GM19467 (cell line): ENCODE results near the gene TUBA4A.
"Not testable (repeated sequence)": the region's sequence is repeated elsewhere in the genome, so short reads cannot be mapped to it uniquely, and the experiment has no call there.

Source experiments
- ATAC-seq: cut with Tn5 transposase; IDR thresholded peaks from one replicate; pipeline ENCODE4 v1.9.1; 2021; ENCODE audit warnings: mild to moderate bottlenecking, moderate library complexity; ENCODE audit not compliant: unreplicated experiment

TUBA4A gene

DNA sequence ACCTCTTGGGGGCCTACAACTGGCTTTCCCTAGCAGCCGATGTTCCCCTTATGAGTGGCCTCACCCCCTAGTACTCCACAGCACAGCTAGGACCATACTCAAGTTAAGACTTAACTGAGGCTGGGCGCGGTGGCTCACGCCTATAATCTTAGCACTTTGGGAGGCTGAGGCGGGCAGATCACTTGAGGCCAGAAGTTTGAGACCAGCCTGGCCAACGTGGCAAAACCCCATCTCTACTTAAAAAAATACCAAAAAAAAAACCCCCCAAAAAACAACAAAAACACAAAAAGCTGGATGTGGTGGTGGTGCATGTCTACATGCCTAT is 33.4 kb upstream of the TUBA4A start:
- not testable (repeated sequence) for ATAC-seq

DNA sequence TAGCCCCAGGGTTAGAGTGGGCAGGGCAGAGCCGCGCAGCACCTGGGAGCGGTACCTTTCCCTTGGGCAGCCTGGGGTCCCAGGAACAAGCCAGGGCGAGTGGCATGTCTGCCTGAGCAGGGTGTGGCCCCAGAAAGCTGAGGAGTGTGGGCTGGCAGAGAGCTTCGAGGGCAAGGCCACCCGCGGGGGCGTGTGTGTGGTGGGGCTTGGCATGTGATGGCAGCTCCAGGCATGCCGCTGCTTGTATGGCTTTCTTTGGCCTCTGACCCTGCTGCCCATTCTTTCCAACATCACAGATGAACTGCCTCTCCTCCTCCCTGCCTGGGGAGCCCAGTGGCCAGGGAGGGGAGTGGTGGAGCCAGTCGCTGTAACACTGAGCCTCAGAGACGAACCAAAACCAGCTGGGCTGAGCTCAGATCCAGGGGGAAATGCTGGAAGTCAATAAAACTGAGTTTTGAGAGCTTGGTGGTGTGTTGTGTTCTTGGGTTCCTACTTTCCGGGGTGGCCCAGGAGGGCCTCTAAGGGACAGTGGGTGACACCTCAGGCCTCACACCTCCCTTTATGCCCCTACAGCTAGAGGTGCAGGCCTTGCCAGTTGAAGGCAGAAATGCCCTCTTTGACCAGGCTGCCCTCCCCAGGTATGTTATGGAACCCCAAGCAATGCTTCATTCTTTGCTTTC is 32.9 kb upstream of the TUBA4A start:
- no peak for ATAC-seq

DNA sequence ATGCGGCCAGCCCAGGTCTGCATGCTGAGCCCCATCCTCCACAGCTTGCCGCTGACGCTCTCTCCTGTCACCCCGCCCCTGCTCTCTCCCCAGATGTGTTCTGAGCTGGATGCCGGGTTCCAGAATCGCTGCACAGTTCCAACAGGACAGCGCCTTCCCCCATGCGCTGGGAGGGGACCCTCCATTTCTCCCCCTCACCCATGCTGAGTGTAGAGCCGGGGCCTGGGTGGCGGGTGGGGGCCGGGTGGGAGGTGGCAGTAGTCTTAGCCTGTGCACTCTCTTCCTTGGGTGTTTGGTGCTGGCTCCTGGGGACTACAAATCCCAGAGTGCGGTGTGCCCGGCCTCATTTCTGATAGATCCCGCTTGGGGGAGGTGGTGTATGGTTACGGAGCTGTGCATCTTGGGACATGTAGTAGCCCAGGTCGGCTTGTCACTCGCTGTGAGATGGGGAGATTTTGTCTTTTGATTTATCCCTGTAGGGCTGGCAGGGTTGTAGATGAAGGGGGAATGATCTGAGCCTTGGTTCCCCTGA is 32.2 kb upstream of the TUBA4A start:
- ATAC-seq, result no peak

DNA sequence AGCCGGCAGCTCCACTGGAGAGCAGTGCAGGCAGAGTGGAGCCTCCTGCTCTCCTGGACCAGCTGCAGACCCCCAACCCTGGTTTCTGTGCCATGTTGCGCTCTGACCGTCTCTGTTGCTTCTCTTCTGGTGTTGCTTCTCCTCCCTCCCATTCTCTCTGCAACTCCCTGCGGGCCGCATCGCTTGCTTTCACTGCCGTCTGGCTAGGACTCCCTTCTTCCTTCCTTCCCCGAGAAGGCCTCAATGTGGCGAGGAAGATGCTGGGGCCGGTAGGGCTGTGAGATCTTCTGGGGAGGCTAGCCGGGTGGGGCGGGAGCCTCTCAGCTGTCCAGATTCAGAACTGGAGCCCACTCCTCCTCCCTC is 31.6 kb upstream of the TUBA4A start:
- no peak for ATAC-seq

DNA sequence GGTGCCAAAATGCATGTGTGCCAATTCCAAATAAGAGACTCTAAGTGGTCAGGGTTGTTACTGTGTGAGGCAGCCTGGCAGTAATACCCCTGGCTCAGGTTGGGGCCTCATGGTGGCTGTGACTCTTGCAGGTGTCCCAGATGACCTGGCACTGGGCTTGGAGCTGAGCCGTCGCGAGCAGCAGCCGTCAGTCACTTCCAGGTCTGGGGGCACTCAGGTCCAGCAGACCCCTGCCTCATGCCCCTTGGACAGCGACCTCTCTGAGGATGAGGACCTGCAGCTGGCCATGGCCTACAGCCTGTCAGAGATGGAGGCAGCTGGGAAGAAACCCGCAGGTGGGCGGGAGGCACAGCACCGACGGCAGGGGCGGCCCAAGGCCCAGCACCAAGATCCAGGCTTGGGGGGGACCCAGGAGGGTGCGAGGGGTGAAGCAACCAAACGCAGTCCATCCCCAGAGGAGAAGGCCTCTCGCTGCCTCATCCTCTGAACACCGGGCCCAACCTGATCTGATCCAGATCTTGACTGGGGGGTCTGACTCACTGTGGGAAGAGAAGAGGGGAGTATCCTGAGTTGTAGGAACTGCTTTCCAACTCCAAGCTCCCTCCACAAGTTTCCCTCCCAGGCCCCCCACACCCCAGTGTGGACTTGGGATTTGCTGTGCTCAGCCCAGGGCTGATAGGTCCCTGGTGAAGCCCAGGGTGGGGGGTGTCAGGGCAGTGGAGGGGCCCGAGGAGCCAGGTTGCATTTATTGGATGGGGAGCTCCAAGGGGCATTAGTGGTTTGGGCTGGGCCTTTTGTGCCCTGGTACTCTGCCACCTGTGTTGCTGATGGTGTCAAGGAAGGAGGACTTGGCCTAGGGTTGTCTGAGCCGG is 31.0 kb upstream of the TUBA4A start:
- ATAC-seq, result no peak

DNA sequence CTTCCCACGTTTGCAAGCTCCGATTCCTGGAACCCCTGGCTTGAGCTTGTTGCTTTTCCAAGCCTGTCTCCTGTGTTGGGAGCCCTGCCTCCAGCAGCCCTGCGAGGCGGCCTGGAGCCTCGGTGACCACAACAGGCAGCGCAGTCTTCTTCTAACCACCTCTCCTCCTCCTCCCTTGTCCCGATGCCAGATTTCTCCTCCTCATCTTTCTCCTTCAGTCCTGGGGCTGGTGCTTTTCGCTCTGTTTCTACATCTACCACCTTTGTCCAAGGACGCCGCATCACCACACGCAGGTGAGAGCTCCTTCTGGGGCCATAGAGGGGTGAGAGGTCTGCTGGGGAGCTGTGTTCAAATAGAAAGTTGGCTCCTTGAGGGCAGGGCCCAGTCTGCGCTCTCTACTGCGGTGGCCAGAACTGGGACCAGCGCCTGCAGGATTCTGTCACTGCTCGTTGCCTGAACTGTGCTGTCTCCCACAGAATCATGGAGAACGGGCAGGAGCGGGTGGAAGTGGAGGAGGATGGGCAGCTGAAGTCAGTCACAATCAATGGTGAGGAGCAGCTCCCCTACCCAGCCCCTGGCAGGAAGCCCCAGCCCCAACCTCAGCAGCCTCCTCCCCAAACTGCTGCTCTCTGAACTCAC is 29.3 kb upstream of the TUBA4A start:
- ATAC-seq, result no peak

DNA sequence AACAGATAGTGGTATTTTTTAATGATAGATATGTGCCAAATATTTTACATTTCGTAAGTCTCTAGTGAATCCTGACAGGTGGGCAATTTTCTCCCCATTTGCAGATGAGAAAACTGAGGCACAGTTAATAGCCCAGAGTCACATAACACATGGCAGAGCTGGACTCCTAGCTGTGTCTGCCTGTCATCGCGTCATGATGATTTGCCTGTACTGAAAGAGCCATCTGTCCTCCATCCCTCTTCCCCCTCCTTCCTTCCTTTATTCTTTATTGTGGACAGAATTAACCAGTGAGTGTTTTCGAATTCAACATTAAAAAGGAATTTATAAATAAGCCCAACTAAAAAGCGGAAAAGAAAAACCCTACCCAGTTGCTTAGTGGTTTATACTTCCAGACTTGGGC is 28.7 kb upstream of the TUBA4A start:
- no peak for ATAC-seq

DNA sequence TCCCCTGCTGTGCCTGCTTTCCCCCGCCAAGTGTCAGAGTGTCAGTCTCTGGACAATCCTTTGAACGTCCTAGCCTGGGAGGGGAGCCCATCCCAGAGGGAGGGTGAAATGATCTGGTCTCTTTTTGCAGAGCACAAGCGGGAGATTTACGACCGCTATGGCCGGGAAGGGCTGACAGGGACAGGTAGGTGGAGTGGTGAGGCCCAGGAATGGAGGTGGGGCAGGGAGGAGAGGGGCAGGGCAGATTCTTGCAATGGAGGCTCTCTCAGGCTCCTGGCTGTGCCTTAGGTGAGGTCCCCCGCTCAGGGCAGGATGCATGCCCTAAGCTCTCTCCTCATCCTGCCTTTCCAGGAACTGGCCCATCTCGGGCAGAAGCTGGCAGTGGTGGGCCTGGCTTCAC is 27.9 kb upstream of the TUBA4A start:
- ATAC-seq, result no peak

DNA sequence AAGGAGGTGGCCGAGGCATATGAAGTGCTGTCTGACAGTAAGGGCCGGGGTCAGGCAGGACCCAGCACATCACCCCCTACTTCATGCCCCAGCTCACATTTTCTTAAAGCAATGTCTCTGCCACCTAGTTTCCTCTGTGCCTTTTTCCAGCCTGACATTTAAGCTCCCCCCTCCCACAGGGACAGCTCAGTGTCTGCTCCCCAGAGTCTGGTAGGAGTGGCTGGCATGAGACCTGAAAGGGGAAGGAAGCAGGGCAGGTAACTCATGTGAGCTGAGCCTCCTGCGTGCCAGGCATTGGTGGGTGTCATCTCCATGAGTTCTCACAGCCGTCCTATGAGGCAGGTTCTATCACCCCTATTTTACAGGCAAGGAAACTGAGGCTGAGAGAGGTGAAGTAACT is 26.9 kb upstream of the TUBA4A start:
- ATAC-seq, result no peak

DNA sequence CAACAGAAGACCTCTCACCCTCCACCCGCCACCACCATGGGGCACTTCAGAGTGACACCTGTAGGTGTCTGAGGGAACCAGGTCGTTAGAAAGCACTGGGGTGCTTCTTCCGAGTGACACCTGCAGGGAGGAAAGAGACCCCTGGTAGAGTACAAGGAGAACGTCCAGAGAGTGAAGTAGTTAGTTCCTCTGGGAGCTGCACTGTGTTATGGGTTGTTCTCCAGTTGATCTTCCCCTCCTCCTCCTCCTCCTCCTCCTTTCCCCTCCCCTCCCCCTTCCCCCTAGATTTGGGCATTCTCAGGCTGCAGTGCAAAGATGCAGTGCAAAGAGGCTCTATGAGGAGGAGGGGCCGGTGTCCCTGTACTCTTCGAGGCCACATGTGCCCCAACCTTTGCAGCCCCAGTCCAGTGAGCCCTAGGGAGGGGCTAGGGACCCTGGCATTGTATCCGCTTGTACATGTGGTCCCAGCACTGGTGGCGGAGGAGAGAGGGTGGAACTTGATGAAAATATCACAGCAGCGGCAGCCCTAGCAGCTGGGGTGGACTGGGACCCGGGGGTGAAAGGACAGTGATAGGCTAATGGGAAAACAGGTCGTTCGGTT is 26.3 kb upstream of the TUBA4A start:
- ATAC-seq, result no peak

DNA sequence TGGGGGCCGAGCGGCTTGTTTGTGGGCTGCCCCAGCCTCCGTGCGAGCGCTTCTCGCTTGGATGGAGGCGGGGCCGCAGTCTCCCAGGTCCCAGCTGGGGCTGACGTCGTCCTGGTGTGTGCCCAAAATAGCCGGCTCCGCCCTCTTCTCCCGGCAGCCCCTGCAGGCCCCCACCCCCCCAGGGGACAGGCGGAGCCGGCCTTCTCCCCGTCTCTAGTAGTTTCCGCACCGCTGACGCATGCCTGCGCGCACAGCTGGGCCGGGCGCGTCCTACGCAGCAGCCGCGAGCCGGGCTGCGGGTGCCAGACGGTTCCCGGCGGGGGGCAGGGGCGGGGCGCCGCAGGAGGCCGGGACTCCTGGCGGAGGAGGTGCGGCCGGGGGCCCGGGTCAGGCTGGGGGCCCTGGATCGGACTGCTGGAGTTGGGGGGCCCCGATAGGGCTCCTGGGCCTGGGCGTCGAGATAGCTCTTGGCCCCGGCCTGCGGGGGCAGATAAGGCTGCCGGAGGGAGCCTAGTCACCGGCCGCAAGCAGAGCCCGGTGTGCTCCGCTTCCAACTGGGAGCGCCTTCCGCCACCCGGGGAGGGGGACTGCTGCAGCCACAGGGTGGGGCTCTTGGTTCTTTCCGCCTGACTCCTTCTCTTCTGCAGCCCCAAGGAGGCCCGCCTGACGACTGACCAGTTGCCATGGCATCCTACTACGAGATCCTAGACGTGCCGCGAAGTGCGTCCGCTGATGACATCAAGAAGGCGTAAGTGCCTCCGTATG is 25.6 kb upstream of the TUBA4A start, which contains the start of gene DNAJB2:
DNAJB2 (plus strand) TSS at position 216 of the 765 bp plus-strand sequence; CDS start at position 684, 468 bp downstream.
- peak; percentile 83 for ATAC-seq

DNA sequence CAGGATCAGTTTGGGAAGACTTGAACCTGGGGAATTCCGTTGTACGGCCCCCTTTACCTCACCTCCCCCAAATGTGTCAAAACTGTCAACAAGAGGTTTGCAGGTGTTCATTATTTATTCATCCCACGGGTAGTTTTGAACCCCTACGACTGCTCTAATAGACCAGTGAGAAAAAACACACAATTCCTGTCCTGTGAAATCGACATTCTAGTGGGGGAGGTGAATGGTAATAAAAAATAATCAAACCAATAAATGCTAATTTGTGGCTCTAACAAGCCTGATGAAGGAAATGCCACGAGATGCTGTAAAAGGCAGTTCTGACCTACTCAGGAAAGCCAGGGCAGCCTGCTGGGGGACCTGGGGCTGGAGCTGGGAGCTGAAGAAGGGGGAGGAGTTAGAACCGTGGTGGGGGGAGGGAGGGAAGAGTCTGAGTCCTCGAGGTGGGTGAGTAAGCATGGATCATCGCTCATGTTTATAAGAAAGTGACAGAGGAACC is 25.0 kb upstream of the TUBA4A start:
- no peak for ATAC-seq

DNA sequence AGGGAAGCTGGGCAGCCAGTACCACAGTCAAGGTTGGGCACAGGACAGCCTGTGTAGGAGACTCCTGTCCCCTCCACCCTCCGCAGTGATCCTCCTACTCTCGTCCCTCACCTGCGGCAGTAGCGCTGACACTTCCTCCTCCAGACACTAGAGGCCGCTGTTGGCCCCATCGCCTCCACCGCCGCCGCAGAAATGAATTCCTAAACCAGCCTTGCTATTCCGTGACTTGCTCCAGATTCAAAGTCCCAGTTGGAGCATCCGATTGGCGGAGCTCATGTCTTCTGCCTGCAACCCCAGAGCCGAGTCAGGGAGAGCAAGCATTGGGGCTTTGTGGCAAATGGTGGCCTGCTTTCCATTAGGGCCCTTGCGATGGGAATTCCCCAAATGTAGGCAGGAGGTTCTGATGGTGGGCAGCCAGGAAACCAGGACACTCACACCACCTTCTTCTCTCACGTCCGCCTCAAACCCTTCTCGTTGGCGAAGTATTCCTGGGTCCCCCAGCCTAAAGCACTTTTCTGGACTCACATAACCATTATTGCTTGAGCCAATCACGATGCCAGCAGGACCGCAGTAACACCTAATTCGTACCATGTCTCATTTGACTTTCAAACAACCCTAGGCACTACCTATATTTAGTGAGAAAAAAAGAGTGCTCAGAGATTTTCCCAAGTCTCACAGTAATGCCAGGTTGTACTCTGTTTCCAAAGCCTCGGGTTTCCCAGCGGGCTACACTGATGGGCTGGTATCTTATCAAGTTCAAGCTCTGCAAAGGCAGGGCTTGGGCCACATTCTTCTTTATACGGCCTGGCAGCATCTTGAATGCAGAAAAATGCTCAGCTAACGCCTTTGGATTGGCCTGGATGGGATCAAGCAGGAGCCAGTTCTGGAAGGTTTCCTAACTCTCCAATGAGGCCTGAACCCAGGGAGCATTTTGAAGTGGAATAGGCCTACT is 24.3 kb upstream of the TUBA4A start:
- ATAC-seq, result peak; percentile 24

DNA sequence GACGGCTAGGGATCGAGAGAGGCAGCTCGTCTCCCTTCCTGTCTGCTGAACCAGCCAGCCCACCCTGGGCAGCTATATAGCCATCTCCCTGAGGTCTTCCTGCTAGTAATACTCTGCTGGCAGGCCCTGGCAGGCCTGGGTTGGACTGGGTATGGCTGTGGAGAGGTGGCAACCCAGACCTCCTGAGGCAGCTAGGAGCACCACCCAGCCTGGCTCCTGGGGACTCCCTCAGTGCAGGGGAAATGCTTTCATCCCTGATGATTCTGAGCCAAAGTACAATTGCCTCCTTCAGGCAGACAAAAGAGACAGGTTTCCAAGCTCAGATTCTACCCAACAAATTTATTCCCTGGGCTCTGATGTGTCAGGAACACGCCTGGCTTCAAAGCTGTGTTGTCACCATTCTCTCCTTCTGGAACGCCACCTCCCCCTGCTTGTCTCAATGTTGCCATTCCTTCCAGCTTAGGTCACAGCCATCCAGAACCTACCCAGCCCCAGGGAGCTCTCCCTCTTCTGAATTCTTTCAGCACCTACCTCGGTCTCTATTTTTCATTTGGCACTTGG is 20.7 kb upstream of the TUBA4A start:
- ATAC-seq, result no peak

DNA sequence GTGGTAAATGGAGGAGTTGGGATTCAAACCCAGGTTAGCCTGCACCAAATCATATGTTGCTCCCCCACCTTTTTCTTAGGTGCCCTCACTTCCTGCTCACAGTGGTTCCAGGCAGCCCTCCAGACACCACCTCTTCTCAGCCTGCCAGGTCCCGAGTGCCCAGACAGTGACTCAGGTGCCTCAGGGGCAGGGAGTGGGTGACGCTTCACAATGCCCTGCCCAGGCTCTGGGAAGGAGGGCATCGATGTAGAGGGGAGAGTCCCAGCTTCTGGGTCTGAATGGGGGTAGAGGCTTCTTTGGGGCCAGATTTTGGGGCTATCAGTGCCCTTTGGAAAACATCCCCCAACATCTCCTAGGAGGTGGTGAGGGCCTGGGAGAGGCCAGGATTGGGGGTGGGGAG is 20.2 kb upstream of the TUBA4A start:
- no peak for ATAC-seq

DNA sequence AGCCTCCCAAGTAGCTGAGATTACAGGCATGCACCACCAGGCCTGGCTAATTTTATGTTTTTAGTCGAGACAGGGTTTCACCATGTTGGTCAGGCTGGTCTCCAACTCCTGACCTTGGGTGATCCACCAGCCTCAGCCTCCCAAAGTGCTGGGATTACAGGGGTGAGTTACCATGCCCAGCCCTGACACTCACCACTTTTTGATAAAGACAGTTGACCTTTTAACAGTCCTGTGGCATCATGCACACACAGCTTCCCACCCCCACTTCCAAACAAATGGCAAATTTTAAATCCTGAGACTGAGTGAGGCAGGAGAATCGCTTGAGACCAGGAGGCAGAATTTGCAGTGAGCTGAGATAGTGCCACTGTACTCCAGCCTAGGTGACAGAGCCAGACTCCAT is 19.3 kb upstream of the TUBA4A start:
- ATAC-seq, result no peak

DNA sequence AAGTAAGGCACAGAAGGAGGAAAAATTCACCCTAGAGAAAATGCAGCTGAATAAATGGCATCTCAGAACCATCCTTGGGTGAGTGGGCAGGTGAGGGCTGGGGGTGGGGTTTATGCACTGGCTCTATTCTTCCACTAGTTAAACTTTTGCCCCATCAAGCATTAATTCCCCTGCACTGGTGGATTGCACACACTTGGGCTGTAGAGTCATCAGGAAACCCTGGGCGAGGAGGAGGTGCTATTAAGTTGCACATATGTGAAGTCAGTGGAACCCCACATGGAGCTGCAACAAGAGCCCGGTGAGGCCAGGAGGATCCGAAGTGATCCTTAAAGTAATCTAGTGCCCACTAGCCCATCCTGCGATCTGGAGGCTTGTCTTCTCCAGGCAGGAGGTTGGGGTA is 18.6 kb upstream of the TUBA4A start:
- no peak for ATAC-seq

DNA sequence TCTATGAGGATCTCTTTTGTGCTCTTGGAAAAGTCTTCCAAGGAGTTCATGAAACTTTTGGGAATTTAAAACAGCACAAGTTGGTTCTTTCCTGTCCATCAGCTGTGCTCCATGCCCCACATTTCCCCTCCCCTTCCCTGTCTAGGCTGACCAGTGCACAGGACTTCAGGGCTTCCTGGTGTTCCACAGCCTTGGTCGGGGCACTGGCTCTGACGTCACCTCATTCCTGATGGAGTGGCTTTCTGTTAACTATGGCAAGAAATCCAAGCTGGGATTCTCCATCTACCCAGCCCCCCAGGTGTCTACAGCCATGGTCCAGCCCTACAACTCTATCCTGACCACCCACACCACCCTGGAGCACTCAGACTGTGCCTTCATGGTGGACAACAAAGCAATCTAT is 17.3 kb upstream of the TUBA4A start:
- no peak for ATAC-seq

DNA sequence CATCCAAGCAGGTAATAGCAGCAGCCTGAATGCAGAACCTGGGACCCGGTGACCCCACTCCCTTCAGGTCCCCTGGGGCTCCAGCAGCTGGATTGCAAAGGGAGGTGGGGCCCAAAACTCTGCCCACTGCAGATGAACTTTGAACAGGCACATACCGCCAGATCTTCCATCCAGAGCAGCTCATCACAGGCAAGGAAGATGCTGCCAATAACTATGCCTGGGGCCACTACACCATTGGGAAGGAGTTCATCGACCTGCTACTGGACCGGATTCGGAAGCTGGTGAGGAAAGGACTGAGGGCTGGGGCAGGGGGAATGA is 16.3 kb upstream of the TUBA4A start:
- no peak for ATAC-seq
